Activated gamma-delta T cell treated with Interleukin-2 at 50 U/mL for 16 hours (primary cell): ENCODE results near the gene TMEM107.
"Not testable (repeated sequence)": the region's sequence is repeated elsewhere in the genome, so short reads cannot be mapped to it uniquely, and the experiment has no call there.

ENCODE experiments used
- DNase-seq: peaks from one replicate; pipeline ENCODE4 v3.0.0-alpha.2; 2020

The TMEM107 gene

DNA sequence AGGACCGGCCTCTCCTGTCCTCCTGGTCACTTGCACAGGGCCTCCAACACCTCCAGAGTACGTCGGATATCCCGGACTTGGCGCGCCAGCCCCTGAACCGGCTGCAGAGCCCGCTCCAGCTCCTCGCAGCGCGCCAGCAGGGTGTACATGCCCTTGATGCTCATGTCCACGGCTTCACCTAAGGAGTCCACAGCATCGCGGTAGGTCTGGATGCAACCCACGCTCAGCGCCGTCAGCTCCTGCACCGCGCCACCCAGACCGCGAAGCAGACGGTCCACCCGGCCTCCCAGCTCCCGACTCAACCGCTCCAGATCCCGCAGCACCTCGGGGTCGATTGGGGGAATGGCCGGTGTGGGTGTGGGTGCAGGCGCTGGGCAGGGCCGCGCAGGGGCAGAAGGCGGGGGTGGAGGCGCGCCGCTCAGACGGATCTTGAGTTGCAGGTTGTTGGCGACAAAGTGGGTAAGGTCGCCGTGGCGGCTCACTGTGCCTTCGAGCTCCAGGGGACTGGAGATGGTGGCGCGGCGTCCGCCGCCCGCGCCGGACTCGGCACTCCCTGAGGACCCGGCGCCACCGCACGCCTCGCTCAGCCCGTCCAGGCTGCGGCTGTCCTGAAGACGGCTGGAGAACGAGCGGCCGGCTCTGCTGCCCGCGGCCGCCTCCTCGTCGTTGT is 13.0 kb upstream of the TMEM107 start:
- DNase-seq = peak; percentile 25

GRCh38 chr17:8188263-8188839 is 12.2 kb upstream of the TMEM107 start:
- DNase-seq = no peak

GRCh38 chr17:8187517-8188262 is 11.5 kb upstream of the TMEM107 start:
- peak; percentile 80 for DNase-seq

DNA sequence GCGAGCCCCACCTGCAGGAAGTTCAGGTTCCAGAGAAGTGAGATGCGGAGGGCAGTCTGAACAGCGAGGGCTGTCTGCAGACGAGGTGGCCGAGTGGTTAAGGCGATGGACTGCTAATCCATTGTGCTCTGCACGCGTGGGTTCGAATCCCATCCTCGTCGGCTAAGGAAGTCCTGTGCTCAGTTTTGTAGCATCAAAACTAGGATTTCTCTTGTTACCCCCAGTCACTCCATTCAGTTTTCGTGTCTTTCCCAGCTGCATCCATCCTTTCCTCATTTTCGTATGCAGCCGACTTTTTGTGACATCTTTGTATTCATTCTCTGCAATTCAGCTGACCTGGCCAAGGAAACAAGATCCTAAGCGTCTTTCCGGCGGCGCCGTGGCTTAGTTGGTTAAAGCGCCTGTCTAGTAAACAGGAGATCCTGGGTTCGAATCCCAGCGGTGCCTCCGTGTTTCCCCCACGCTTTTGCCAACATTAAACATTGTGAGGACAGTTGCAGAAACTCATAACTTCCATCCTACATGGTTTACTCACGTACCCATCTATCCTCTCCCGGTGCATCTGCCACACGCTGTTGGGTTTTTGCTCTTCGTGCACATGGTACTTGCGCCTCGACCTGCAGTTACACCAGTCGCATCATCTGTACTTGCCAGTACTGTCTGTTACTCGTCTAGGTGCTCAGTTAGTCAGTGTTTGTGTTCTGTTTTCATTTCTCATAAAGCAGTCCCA is 10.8 kb upstream of the TMEM107 start:
- peak; percentile 85 for DNase-seq

DNA sequence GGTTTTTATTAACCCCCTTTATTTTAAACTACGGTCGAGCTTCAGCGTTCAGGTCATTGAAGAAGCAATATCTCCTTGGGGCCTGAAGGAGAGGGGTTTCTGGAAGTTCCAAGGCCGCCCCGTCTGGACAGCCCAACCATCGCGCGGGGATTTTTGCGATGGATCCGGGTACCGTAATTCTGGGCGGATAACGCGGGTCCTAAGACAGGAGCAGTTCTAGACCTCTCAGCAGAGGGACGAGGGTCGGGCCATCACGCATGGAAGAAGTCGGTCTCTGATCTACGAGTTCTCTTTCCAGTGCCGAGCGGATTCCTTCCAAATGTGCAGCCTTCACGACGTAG is 10.2 kb upstream of the TMEM107 start:
- DNase-seq = no peak

DNA sequence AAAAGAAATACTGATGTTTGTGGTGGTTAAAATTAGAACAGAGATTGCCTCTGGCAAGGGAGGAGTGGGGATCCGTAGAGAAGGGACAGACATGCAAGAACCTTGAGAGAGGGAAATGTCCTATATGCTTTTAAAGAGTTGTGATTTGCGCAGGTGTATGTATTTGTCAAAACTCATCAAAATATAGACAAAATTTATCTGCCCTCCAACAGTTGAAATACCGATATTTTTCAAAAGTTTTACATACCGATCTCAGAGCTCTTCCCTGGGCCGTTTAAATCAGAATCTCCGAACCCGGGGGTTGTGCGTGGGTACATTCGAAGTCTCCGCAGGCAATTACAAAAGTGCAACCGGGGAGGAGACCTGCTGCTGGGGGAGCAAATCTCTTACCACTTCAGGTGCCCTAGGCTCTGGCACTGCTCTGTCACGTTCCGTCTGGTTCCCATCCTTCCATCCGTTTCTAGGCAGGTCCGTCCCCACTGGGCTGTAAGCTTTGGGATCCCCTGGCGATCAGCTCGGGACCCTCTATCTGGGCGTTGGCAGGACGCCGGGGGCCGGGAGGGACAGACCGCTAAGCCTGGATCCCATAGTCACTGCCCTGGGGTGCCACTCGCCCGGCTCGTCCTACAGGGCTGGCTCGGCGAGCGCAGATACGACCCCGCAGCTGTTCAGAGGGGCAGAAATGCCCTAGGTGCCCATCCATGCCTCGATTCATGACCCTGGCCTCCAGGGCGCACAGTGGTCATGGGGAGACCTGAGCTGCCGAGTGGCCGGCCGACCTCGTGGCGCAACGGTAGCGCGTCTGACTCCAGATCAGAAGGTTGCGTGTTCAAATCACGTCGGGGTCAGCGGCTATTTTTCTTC is 9.6 kb upstream of the TMEM107 start:
- DNase-seq = peak; percentile 91

DNA sequence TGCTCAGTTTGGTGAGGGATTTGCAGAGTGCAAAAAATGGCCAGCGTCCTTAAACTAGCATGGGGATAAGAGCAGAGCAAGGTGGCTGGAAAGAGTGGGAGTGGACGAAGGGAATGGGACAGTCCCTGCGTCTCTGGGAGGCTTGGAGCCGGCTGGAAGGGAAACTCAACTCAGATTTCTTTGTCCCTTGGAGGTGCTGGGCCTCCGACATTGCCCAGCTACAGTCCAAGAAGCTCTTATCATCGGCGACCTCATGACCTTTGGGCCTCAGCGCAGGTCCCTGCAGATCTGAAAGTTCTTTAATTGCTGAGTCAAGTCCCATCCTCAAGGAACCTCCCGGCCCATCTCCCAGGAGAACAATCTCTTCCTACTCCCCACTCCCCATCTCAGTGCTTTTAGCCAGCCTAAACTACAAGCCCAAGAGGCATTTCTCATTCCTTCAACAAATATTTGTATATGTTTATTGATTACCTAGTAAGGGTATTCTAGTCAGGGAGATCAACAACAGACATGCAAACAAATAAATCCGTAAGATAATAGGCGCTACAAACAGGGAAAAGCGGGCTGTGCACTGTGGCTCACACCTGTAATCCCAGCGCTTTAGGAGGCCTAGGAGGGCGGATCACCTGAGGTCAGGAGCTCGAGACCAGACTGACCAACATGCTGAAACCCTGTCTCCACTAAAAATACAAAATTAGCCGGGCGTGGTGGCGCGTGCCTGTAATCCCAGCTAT is 985 bp upstream of the TMEM107 start:
- no peak for DNase-seq

DNA sequence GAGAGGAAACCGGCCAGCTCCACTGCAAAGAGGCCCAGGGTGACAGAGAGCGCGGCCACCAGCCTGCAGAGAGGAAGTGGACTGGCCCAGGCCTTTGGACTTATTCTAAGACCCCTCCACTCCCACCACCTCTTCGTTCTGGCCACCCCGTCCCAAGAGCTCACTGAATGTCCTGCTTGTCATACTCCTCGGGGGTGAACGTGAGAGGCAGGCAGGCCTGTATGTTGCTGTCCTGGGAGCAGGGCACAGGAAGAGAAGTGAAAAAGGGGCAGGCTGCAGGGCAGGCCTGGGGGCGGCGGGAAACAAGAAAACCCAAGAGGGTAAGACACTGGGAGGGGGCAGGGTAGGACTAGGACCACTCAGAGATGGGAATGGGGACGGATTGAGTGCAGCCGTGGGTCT is 384 bp downstream of the TMEM107 start:
- DNase-seq = no peak

DNA sequence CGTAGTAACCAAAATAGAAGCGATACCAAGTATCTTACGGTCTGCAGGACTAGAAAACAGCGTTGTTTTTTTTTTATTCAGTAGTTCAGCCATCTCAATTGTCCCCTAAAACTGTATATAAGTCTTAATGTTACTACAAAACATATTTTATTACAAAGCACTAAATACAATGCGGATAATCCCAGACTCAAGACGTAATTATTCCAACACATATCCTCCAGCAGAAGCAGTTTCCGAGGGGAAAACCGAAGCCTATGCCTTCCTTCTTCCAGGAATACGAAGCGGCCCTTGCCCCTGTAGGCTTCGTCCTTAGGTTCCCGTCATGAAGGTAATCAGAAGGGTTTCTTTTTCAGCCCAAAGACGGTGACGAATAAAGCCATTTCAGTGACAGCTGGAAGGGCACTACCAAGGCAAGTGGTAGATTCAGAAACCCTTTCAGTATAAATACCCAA is 2.3 kb downstream of the TMEM107 start:
- DNase-seq = no peak

DNA sequence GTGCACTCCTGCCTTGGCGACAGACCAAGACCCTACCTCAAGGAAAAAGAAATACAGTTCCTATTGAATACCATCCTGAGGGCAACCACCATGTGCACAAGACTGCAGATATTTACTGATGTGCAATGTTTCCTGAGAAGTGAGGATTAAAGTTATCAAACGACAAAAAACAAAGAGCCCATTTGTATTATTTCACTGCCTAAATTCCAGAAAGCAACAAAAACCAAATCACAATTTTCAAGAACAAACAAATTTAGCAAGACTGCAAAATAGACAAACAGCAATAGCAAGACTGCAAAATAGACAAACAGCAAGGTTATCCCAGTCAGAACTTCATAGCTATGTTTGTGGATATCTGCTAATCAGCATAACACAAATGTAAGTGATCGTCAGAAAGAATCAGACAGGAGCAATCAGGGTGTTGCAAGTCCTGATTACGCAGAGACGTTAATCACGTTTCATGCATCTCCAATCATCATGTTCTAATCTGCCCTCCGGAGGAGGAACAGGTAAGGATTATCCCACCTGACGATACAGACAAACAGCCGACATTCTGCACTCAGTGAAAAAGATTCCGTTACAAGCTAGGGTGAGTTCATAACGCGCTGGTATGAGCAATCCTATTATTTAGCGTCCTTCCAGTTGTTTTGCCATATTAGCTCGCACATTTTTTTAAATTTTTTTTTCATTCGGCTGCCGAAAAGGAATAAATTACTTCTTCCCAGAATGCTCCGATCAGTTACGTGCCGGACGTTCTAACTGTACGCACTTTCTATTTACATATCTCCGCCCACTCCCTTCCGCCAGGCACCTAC is 2.9 kb downstream of the TMEM107 start:
- DNase-seq = peak; percentile 75

- not testable (repeated sequence) for DNase-seq
These were observed 6.0 kb downstream of the TMEM107 start for GRCh38 chr17:8170186-8170585.

GRCh38 chr17:8167526-8167925 is 8.7 kb downstream of the TMEM107 start:
- DNase-seq = no peak

DNA sequence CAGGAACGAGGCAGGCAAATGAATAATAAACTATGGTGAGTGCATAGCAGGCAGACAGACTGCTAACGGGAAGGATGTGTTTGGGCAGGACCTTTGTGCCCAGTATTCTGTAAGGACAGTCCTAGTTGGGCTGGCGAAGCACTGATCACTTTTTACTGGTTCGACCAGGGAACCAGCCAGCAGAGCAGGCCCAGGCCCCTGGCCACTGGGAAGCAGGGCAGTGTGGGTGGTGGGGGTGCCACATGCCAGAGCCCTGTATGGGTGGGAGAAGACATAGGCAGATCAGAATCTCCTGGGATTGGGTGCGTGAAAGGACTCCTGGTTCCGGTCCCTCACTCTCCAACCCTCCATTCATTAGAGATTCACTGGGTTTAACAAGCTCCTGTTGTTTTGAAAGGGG is 9.4 kb downstream of the TMEM107 start:
- DNase-seq = no peak

GRCh38 chr17:8164815-8165131 is 11.4 kb downstream of the TMEM107 start:
- no peak for DNase-seq

GRCh38 chr17:8163978-8164814 is 12.0 kb downstream of the TMEM107 start:
- DNase-seq = peak; percentile 74

- peak; percentile 33 for DNase-seq
These were observed 12.9 kb downstream of the TMEM107 start for GRCh38 chr17:8162997-8163977.

DNA sequence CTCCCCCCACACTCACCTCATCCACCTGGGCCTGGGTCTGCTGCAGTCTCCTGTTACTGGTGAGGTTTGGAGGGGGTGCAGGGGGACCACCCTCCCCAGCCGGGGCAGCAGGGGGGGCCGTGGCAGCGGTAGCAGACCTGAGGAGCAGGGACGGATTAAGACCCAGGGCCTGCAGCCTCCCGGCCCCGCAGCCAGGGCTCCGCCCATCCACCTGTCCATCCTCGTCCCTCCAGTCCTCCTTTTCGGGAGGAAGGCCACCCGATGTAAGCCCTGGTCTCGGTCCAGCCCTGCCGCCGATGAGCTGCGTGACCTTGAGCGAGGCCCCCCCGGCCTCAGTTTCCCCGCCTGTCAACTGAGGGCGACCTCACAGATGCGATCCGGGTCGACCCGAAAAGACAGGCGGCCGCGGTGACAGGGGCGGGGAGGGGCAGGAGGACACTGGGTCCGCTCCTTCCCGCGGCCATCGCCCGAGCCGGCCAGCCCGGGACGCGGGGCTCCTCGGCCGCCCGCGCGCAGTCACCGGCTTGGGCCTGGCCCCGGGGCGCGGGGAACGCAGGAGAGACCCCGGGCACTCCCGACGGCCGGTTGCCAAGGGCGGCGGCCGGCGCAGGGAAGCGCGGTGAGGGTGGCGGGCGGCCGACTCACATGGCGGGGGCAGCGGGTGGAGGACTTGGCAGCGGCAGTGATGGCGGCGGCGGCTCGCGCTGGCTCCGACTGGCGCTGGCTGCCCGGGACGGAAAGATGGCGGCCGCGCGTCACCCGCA is 13.8 kb downstream of the TMEM107 start, which contains the start of gene VAMP2:
VAMP2 (minus strand) TSS at position 716 of the 764 bp plus-strand sequence; CDS start at position 647, 69 bp downstream.
- peak; percentile 80 for DNase-seq
